Esophagus muscularis mucosa (tissue), 4 donors: ENCODE results near the gene CAMSAP1. TPM values are rescaled to one million over a fixed set of nuclear protein-coding genes. Genes with fewer than 3 reads are reported as not detected.

Experiments
- DNase-seq: peaks from one replicate; pipeline ENCODE4 v3.0.0-alpha.2; 2017; ENCODE audit errors: extremely low spot score
- H3K27ac ChIP-seq, 4 donors: fragments of 200-600 bp; sonication (generic); replicated peaks in 1 of 4; 1 replicate in 3 of 4; 2 replicates in 1 of 4; pipeline ENCODE4 v1.5.1; 2016 to 2019; ENCODE audit warnings: mild to moderate bottlenecking in 1 of 4
- H3K27me3 ChIP-seq, 4 donors: fragments of 200-600 bp; sonication (generic); one replicate each; pipeline versions ENCODE4 v1.5.1 to v1.6.0; 2016 to 2019
- H3K36me3 ChIP-seq, 4 donors: fragments of 200-600 bp; sonication (generic); one replicate each; pipeline ENCODE4 v1.5.1; 2016 to 2019
- H3K4me1 ChIP-seq, 4 donors: fragments of 200-600 bp; sonication (generic); one replicate each; pipeline ENCODE4 v1.5.1; 2016 to 2019
- H3K4me3 ChIP-seq, 4 donors: fragments of 200-600 bp; sonication (generic); 1 replicate in 2 of 4; 2 replicates in 2 of 4; pipeline ENCODE4 v1.5.1; 2016 to 2019; ENCODE audit warnings: mild to moderate bottlenecking in 4 of 4, moderate library complexity in 1 of 4
- H3K9me3 ChIP-seq, 4 donors: fragments of 200-600 bp; sonication (generic); 1 replicate in 3 of 4; 2 replicates in 1 of 4; pipeline ENCODE4 v1.5.1; 2016 to 2019
- EP300 ChIP-seq: sonication (generic); formaldehyde crosslinking; IDR thresholded peaks from one replicate; pipeline ENCODE4 v1.6.1; 2017; ENCODE audit warnings: antibody characterized with exemption
- POLR2A ChIP-seq: fragments of 450-650 bp; IDR thresholded peaks from one replicate; pipeline ENCODE4 v1.6.1; 2017; ENCODE audit warnings: antibody characterized with exemption, moderate library complexity, mild to moderate bottlenecking, low read depth
- POLR2AphosphoS5 ChIP-seq, 2 donors: sonication (generic); formaldehyde crosslinking; IDR thresholded peaks; one replicate each; pipeline ENCODE4 v1.6.1; 2017; ENCODE audit warnings: antibody characterized with exemption in 2 of 2
- WGBS: methylation state at CpG from one replicate; pipeline ENCODE4 v1.1.5; 2018; 5-methylcytosine and 5-hydroxymethylcytosine counted together
- intact Hi-C: fragments of 100-400 bp; cut with DNase I; formaldehyde crosslinking; loops from one replicate; pipeline ENCODE4 v1.15.1; 2023
- total RNA-seq, 4 donors: library from RNA; depleted of rRNA; stranded (reverse); fragments of >200 nt; gene quantifications; one replicate each; pipeline versions ENCODE4 v1.1.0 to v1.2.1, GENCODE V29; 2016
- TF ChIP-seq, protein P1 (sequence below), 3 experiments: fragments of 200-600 bp in 2 of 3; fragments of 450-650 bp in 1 of 3; sonication (generic) in 2 of 3; IDR thresholded peaks; one replicate each; pipeline ENCODE4 v1.5.1; 2017 to 2019; ENCODE audit warnings: antibody characterized with exemption in 3 of 3, mild to moderate bottlenecking in 2 of 3, moderate library complexity in 1 of 3

CAMSAP1 gene
- total RNA-seq, 4 donors from 2014 or later, result 21.0 to 52.7 (median 30.5) TPM

DNA sequence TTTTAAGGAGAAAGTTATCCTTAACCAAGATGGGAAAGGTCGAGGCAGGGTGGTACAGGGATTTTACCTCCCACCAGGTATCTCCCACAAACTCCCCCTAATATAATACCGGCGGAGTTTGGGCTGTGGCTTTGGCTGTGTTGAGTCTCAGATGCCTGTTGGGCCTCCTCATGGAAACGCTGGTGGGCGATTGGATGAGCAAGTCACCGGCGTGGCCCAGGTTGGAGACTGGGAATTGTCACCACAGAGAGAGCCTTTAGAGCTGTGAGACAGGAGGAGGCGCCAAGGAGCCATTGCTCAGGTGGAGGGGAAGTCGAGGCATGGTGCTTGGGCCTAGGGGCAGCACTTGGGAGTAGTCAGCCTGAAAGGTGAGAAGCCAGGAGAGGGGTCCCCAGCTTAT is 3.4 kb upstream of the CAMSAP1 start:
- DNase-seq, result no peak
- 93% methylated on average over 9 of the region's 9 CpGs for WGBS
- intact Hi-C loops, result no loop called here
- Histone ChIP-seq H3K4me1 (peaks cover 24 to 31% (median 27%) of the 10 kb centered on the region in 4 donors), H3K4me3 (no peak overlapping the region), H3K27me3 (no peaks in the 10 kb centered on the region), H3K9me3 (peaks cover 0 to 35% (median 16%) of the 10 kb centered on the region in 4 donors), H3K36me3 (peaks cover 6 to 53% (median 49%) of the 10 kb centered on the region in 4 donors), H3K27ac (no peak overlapping the region)
- no peak for TF ChIP-seq POLR2AphosphoS5 (IDR thresholded peaks at IDR 0.05)
- TF ChIP-seq POLR2A, result no peak
- no peak for TF ChIP-seq EP300
- TF ChIP-seq, protein P1, sequence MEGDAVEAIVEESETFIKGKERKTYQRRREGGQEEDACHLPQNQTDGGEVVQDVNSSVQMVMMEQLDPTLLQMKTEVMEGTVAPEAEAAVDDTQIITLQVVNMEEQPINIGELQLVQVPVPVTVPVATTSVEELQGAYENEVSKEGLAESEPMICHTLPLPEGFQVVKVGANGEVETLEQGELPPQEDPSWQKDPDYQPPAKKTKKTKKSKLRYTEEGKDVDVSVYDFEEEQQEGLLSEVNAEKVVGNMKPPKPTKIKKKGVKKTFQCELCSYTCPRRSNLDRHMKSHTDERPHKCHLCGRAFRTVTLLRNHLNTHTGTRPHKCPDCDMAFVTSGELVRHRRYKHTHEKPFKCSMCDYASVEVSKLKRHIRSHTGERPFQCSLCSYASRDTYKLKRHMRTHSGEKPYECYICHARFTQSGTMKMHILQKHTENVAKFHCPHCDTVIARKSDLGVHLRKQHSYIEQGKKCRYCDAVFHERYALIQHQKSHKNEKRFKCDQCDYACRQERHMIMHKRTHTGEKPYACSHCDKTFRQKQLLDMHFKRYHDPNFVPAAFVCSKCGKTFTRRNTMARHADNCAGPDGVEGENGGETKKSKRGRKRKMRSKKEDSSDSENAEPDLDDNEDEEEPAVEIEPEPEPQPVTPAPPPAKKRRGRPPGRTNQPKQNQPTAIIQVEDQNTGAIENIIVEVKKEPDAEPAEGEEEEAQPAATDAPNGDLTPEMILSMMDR (IDR thresholded peaks at IDR 0.05), result no peak

GRCh38 chr9:135910216-135910615 is 2.9 kb upstream of the CAMSAP1 start:
- Histone ChIP-seq H3K27ac (no peak overlapping the region), H3K27me3 (no peaks in the 10 kb centered on the region), H3K4me3 (no peak overlapping the region), H3K36me3 (peaks cover under 1 to 47% (median 43%) of the 10 kb centered on the region in 4 donors), H3K9me3 (peaks cover 0 to 30% (median 11%) of the 10 kb centered on the region in 4 donors), H3K4me1 (peaks cover 28 to 36% (median 33%) of the 10 kb centered on the region in 4 donors)
- DNase-seq, result no peak
- WGBS, result 100% methylated on average over 2 of the region's 2 CpGs
- intact Hi-C loops, result no loop called here
- no peak for TF ChIP-seq POLR2AphosphoS5 (IDR thresholded peaks at IDR 0.05)
- TF ChIP-seq, protein P1 (IDR thresholded peaks at IDR 0.05), result no peak
- TF ChIP-seq POLR2A, result no peak

DNA sequence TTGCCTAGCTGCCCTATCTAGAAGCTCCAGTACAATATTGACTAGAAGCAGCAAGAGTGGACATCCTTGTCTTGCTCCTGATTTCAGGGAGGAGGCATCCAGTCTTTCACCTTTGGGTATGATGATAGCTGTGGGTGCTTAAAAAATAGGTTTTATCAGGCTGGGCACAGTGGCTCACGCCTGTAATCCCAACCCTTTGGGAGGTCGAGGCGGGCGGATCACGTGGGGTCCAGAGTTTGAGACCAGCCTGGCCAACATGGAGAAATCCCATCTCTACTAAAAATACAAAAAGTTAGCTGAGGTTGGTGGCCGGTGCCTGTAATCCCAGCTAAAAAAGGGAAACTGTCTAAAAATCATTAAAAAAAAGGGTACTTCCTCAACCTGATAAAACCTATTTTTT is 2.0 kb upstream of the CAMSAP1 start:
- intact Hi-C loops, result no loop called here

GRCh38 chr9:135908754-135909204 is 1.4 kb upstream of the CAMSAP1 start:
- no peak overlapping the region for H3K27ac ChIP-seq
- intact Hi-C loops, result no loop called here
- H3K4me1 ChIP-seq, result peaks cover 33 to 49% (median 41%) of the 10 kb centered on the region in 4 donors
- WGBS, result 86% methylated on average over 12 of the region's 12 CpGs
- TF ChIP-seq POLR2A, result no peak
- TF ChIP-seq, protein P1 (IDR thresholded peaks at IDR 0.05), result no peak
- H3K4me3 ChIP-seq, result peak overlapping the region; percentile 83 to 93 (median 92)
- H3K9me3 ChIP-seq, result peaks cover 0 to 15% (median 1%) of the 10 kb centered on the region in 4 donors
- no peak for DNase-seq
- peaks cover 0 to 35% (median 29%) of the 10 kb centered on the region in 4 donors for H3K36me3 ChIP-seq
- H3K27me3 ChIP-seq, result no peaks in the 10 kb centered on the region

More for the DNA sequence above, 2.0 kb upstream of the CAMSAP1 start:
- DNase-seq, result no peak
- Histone ChIP-seq H3K36me3 (peaks cover 0 to 39% (median 35%) of the 10 kb centered on the region in 4 donors), H3K27me3 (no peaks in the 10 kb centered on the region), H3K27ac (no peak overlapping the region), H3K4me1 (peaks cover 33 to 44% (median 41%) of the 10 kb centered on the region in 4 donors), H3K9me3 (peaks cover 0 to 21% (median 4%) of the 10 kb centered on the region in 4 donors), H3K4me3 (no peak overlapping the region)
- WGBS, result 94% methylated on average over 6 of the region's 6 CpGs
- TF ChIP-seq, protein P1 (IDR thresholded peaks at IDR 0.05), result no peak
- TF ChIP-seq EP300, result no peak
- no peak for TF ChIP-seq POLR2A
- no peak for TF ChIP-seq POLR2AphosphoS5 (IDR thresholded peaks at IDR 0.05)
